ENCODE data around the gene PLB1.

Gene PLB1

DNA sequence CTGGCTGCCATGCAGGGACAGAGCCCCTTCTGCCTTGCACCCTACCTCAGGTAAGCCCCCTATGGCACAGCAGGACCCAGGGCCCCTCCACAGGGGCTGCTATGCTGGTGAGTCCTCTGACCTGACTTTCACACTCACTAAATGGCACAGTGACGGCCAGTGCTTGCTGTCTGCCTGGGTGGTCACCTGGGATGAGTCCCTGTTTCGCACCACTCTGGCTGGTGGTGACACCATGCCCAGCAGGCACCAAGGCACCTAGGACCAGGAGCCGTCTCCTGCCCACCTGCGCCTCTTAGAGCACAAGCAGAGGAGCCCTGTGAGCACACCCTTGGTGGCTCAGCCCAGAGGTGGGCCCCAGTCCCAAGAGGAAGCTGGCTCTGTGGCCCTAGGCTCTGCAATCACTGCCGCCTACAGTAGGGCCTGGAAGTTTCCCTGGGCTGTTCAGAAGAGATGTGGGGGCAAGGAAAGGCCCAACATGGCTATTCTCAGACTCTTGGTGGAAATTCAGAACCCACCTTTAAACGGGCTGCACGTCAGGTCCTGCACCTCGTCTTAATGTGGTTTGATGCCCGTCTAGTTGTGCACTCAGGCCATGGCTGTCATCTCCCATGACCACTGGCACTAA is 96.0 kb downstream of the PLB1 start:
- DNase-seq (ENCODE audit: low read depth): no peak

DNA sequence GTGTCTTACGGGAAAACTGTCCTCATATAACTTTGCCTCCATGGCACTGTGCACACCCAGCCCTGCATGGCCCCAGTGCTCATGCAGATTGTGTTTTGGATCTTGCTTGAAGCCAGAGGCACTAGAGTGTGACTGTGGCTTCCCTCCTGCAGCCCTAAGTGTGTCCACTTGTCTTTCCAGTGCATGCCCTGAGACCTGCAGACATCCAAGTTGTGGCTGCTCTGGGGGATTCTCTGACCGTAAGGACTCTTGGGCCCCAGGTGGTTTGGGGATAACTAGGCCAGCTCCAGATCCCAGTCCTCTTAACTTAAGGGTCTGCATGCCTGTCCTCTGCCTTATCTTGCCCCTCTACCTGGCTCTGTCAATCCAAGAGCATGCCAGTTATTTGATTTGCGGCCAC is 96.6 kb downstream of the PLB1 start:
- DNase-seq (ENCODE audit: low read depth): no peak

DNA sequence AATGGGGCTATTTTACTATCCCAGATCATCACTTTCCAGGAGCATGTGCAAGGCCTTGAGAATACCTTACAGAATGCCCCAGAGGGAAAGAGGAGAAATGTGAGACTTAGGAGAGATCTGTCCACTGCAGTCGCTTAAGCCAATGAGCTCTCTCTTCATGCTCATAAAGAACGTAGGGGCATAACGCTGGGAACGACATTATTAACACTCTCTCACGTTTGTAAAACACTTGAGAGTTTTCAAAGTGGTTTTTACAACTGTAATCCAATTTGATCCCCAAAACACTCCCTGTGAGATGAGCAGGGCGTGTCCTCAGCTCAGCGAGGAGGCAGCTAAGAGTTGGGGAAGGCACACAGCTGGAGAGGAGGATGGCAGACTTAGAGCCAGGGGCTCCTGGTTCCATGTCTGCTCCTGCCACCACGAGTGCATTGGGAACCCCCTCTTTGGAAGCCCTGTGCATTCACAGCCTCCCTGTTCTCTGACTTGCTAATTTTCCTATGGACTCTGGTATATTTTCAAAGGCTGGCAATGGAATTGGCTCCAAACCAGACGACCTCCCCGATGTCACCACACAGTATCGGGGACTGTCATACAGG is 97.4 kb downstream of the PLB1 start:
- no peak for DNase-seq (ENCODE audit: low read depth)

DNA sequence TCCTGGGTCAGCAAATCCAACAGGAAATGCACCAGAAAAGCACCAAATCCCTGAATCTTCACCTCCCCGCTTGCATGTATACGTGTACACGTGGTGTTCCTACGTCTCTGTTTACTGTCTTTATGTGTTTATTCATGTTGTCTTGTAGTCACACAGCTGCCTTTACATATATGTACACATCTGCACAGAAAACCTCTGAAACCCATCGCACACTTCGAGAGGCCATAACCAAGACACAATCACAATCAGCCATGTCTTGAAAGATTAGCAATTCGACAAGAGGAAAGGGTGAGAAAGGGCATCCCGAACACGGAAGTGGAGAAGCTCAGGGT is 98.1 kb downstream of the PLB1 start:
- DNase-seq (ENCODE audit: low read depth): no peak

DNA sequence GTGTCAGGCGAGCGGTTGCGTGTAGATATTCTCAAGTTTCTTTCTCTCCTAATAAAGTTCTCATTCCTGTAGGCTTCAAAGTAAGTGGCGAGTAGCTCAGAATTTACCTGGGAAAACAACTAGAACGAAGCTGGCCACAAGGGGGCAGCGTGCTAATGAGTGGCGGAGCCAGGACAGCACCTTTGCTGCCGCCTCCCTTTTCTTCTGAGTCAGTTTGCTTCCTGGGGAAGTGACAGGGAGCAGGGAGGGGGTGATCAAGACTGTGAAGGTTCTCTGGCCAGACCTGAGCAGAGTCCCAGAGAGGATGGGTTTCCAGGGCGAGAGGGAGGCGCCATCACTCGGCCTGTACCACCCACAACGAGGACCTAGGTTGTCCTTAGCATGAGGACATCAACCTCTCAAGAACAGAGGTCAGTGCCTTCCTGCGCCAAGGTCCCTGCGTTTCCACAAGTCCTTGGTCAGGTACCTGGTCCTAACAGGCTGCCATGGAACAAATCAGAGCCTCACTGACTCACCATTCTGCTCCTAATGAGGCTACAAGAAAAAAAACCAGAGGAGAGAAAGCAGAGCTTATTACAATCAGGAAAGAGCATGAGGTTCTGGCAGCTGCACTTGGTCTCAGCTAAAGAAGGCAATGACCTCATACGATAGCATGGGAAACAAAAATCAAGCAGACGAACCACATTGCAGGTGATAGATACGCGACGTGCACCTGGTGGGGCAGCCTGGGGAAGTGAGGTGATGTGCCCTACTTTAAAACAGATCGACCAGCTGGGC is 98.7 kb downstream of the PLB1 start:
- DNase-seq (ENCODE audit: low read depth): peak; percentile 71

DNA sequence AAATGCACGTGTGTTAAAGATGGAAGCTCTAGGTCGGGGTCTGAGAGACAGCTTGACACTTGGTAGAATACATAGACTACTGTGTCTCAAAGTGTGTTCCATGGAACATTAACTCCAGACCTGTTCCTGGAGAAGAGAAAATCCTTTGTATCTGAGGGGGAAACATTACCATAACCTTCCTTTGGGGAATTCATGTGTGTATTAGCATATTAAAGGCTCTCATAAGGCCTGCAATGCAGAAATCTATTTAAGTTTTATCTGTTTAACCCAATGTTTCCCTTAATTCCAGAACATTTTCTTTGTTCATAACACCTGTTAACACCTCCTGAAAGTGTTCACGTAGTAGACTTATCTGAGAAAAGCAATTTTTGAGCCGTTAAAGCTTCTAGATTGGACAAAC is 99.5 kb downstream of the PLB1 start:
- DNase-seq (ENCODE audit: low read depth): no peak

DNA sequence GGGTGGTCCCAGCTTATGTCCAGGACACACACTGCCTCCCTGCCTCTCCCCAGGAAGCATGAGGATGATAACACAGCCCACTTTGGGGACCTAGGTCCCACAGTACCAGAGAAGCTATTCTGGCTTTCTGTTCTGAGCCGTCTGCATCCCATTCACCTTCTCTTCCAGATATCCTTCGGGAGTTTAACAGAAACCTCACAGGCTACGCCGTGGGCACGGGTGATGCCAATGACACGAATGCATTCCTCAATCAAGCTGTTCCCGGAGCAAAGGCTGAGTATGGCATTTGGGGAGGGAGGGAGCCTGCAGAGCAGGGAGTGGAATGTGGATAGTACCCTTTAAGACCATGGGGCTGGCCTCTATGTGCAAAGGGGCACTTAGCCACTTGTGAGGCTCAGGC is 102.6 kb downstream of the PLB1 start:
- DNase-seq (ENCODE audit: low read depth): no peak

DNA sequence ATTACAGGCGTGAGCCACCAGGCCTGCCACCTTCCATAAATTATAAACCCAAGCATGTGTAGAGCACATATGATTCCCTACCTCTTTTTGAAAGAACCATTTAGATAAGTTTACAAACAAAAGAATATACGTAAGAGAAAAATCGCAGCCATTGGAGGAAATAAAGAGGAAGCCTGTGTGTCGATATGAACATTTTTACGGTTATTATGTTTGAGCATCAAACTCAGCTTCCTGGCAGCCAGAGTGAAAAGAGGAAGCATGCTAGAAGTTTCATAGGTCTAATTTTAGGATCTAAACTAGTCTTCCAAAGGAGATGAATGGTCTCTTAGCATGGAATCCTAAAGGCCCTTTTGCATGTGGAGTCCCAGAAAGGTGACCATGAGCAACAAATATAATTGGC is 104.3 kb downstream of the PLB1 start:
- DNase-seq (ENCODE audit: low read depth): no peak

DNA sequence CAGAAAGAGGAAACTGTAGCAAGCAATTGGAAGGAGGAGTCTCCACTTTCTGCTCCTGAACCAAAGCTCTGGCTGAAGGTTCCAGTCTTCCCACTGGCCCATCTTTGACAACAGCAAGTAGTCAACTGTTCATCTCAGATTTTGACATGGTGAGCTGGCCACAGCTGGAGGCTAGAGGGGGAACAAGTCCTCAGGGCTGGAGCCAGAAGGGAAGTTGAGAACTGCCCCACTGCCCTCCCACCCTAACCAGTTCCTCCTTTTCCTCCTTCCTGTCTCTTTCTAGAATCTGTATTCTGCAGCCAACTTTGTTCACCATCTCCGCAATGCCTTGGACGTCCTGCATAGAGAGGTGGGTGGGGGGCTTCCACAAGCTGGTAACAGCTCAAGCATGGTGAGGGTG is 105.8 kb downstream of the PLB1 start:
- DNase-seq (ENCODE audit: low read depth): no peak

DNA sequence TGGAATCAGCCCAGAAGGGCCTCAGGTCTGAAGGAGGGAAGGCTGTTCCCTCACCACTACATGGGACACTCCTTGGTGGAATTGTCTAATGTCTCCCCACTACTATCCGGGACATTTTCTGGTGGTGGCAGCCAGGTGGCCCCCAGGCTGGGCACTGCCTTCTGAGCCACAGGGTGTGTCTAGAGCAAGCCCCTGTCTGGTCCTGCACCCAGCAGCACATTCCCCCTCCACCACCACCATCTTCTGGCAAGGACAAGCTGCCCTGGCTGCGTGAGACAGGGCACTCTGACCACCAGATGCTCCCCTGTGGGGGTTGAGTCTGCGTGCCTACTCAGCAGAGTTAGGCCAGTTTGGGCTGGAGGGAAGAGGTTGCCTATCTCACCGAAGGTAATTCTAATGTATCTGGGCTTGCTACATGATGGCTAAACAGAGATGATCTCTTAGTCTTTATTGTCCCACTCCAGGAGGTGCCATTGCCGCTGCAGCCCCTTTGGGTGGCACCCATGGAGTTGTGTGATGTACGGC is 106.3 kb downstream of the PLB1 start:
- DNase-seq (ENCODE audit: low read depth): no peak

DNA sequence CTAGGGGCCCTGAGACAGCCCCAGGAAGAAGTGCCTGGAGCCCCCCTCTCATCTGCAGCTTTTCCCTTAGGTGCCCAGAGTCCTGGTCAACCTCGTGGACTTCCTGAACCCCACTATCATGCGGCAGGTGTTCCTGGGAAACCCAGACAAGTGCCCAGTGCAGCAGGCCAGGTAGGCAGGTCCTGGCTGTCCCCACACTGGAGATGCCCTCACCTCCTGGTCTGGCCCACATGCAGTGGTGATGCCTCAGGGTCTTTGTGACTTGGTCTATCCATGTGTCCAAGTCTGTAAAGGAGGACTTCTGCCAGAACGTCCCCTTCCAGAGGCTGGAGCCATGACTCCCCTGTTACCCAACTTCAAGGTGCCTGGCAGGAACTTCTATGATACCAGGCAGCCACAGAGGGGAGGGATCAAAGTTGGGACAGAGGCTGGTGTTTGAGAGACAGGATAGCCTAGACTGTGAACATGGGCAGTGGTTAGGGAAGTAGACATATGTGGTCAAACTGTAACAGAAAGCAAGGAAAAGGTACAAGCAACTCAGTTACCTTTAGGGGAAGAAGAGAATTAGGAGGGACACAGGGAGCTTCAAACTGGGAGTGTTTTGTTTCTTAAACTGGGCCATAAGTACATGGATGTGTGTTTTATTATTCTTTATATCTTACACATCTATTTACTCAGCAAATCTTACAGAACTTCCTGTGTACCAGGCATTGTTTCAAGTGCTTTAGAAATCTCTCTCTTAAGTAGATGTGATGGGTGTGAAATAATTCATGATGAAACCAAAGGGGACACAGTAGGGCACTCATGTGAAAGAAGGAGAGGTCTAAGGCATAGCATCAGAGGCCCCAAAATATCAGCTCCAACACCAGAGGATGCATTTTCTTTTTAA is 107.1 kb downstream of the PLB1 start:
- DNase-seq (ENCODE audit: low read depth): no peak

DNA sequence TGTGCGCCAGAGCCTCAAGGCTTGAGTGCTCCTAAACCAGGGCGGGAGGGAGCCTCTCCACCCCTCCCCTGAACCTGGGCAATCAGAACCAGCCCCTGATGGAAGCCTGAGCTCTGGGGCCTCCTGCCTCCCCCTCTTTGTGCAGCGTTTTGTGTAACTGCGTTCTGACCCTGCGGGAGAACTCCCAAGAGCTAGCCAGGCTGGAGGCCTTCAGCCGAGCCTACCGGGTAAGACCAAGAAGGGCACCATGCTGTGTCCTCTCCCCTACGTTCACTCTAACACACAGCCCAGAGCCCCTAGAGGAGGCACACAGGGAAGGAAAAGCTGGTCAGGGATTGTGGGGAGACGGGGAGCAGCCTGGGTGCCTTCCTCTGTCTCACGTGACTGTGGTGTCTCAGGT is 108.0 kb downstream of the PLB1 start:
- no peak for DNase-seq (ENCODE audit: low read depth)

DNA sequence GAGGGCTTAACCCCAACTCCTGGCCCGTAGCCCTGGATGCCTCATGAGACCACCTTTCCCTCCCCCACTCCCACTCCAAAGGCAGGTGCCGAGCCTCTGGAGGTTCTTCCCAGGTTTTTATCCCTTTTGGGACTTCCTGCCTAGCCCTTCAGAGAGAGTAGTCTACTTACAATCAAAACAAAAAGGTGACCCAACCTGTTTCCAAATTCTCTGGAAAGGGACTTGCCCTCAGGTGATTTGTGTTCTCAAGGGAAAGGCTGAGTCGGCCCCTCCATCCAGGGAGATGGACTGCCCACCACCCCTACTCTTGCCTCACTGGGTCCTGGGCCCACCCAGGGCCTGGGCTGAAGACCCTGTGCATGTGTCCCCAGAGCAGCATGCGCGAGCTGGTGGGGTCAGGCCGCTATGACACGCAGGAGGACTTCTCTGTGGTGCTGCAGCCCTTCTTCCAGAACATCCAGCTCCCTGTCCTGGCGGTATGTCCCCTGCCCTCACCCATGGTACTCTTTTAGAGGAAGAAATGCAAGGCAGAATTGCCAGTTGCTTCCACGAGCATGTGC is 108.5 kb downstream of the PLB1 start:
- no peak for DNase-seq (ENCODE audit: low read depth)

DNA sequence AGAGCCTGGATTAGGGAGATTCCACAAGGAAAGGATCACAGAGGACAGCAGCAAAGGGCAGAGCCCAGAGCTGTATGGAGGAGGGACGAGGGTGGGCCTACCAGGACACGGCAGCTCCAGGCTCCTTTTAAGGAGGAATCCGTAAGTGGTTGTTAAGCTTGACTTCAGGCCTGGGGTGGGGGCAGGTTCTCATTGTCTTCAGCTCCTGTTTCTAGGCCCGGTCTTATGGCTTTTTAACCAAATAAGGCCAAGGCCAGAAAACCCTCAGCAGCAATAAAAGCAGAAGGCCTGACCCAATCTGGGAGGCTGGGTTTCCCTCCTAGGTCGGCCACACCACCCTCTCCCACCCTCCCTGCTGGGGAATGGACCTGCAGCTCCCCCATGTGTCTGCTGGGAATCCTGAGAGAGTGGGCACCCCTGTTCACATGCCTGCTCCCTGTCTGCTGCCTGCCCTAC is 111.2 kb downstream of the PLB1 start:
- DNase-seq (ENCODE audit: low read depth): no peak

DNA sequence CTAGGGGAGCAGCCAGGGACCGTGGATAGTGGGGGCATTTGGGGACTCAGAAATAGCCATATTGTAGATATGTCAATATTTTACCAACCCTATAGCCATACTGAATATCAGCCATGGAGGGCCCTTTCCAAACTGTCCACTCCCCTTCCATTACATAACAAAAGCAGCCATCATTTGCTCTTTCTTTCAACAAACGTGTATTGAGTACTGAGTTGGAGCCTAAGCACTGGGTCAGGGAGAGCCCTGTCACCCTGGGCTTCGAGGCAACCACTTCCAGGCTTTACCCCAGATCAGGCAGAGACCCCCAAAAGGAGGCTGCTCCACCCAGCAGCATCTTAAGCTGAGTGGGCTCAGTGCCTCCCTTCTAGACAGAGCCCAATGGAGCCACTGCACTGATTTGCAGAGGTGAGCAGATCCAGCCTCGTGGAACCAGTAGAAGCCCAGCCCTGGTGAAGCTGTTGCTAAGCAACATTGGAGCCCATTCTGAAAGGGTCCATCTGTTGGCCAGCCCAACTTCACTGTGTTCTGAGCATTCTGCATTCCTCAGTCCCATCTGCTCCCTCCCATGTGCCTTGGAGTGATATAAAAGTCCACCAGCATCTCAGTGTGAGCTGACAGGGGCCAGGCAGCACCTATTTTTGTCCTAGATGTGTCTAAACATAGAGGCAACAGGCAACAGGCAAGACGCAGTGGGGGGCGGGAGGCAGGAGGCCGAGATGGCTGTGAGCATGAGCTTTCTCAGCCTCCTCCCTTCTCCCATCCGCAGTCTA is 112.1 kb downstream of the PLB1 start:
- no peak for DNase-seq (ENCODE audit: low read depth)

DNA sequence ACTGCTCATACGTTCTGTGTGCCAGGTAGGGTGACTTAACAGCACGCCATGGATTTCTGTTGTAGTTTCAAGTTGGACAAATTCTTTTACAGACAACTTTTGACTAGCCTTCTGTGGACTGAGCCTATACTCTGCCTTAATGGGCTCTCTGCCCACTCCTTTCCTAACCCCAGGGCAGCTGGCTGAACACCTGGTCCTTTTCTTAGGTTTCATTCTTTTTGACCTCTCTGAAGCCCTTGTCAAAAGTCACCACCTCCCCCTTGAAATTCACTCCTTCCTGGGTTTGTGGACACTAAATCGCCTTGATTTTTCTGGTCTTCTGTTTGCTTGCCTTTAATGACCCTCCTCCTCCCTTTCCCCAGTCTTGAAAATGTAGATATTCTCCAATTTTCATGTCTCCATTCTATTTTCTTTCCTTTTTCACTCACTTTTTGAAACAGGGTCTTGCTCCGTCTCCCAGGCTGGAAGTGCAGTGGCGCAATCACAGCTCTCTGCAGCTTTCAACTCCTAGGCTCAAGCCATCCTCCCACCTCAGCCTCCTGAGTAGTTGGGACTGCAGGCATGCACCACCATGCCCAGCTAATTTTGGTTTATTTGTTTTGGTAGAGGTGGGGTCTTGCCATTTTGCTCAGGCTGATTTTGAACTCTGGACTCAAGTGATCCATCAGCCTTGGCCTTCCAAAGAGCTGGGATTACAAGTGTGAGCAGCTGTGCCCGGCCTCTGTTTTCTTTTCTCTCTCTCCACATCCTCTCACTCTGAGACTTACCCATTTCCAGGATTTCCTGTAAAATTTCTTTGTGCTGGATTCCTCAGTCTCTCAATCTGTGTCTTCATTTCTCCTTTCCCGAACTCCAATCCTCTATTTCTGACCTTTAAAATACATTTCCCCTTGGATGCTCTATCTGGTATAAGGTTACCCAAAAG is 112.9 kb downstream of the PLB1 start:
- no peak for DNase-seq (ENCODE audit: low read depth)

DNA sequence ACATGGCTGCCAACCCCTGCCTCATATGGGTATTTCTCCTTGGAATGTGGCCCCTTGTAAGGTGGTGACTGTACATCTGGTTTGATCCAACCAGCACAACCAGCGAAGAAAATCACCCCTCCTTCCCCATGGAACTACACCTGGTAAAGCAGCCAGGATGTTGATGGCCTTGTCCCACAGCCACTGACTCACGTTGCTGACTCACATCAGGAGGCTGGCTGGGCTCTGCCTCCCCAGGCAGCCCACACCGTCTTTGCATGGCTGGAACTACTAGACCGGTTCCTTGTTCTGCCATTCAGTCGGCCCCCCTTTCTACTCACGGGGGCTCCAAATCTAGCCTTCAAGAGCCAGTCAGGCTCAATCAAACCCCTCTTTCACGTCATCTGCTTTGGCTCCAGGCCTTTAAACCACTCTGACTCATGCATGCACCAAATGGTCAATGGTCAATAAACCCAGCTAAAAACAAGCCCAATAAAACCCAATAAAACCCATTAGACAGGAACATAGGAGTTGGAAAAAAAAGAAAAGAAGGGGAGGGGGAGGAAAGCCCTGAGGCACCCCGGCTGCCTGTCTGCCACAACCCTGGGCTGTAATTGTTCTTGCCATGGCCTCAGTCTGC is 114.8 kb downstream of the PLB1 start:
- DNase-seq (ENCODE audit: low read depth): peak; percentile 25

DNA sequence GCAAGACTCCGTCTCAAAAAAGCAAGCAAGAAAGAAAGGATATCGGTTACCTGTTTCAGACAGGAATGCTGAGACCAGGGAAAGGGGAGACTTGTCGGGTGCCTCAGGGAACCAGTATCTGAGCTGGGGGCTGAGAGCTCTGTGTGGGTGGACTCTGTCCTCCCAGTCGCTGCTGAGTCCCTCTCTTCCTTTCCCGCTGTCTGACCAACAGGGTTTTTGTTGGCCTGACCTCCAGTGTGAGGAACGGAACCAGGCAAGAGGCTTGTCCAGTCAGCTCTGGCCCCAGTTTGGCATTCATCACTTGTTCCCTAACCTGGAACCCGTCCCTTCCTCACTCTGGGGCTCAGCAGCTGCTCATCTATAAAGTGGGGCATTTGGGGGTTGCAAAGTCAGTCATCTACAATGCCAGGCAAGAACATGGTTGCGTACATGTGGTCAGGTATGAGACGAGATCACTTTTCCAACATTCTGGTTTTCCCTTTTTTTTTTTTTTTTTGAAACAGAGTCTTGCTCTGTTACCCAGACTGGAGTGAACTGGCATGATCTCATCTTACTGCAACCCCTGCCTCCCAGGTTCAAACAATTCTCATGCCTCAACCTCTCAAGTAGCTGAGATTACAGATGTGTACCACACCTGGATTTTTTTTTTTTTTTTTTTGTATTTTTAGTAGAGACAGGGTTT is 116.4 kb downstream of the PLB1 start:
- DNase-seq (ENCODE audit: low read depth): no peak

DNA sequence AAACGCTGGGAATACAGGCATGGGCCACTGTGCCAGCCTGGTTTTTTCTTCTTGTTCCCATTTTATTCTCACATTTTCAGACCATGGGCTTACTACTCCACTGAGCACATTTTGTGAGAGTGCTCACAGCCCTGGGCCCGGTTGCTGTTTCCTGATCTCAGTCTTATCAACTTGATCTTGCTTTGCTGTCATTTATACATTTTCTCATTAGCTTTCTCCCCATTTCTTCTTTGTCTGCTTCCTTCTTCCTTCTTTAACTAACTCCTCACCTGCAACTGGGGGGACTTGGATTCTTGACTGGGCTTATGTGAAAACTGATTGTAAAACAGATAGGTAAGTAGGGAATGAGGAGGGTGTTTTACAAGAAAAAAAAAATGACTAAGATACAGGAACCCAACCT is 117.3 kb downstream of the PLB1 start:
- no peak for DNase-seq (ENCODE audit: low read depth)

Data from T-helper 22 cell (primary cell).